CD4-positive, alpha-beta T cell treated with Interleukin-6 for 4 hours (primary cell): ENCODE results near the gene FAM149B1.

Source experiments
- DNase-seq: peaks from one replicate; pipeline ENCODE4 v3.0.0-alpha.2; 2020; ENCODE audit warnings: mixed read lengths

FAM149B1 gene

GRCh38 chr10:73182568-73182967 lies 14.6 kb downstream of the FAM149B1 start:
- DNase-seq: no peak

DNA sequence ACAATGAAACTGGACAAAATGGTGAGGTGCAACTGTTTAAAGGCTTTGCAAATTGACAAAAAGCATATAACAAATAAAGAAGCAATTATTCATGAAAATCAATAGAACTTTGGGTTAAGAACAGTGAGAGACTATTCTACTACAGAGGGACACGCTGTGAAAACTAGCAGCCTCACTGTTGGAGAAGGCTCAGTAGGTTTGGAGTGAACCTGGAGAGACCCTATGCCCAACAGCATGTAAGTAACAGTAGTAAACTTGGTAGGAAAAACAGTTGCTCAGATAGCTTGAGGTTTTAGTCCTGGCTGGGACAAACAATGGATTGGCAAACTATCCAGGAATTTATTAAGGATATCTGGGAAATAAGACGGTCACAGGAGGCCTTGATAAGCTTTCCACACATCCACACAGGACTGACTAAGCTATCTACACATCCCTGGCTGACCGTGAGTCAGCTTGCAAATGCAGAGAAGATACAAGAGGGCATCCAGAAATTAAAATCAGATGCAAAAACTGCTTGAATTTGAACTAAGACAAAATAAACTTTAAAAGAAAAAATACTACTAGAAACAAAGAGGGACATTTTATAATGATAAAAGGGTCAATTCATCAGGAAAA lies 15.9 kb downstream of the FAM149B1 start:
- DNase-seq: no peak

DNA sequence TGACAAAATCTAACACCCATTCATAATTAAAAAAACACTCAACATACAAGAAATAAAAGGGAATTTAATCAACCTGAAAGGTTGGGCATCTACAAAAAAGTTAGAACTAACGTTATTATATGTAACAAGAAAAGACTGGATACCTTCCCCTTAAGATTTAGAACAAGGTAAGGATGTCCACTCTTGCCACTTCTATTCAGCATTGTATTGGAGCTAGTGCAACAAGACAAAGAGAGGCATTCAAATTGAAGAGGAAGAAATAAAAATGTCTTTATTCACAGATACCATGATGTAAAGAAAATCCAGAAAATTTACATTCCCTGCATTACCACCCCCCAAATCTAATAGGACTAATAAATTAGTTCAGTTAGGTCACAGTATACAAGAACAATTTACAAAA lies 18.3 kb downstream of the FAM149B1 start:
- DNase-seq: no peak

DNA sequence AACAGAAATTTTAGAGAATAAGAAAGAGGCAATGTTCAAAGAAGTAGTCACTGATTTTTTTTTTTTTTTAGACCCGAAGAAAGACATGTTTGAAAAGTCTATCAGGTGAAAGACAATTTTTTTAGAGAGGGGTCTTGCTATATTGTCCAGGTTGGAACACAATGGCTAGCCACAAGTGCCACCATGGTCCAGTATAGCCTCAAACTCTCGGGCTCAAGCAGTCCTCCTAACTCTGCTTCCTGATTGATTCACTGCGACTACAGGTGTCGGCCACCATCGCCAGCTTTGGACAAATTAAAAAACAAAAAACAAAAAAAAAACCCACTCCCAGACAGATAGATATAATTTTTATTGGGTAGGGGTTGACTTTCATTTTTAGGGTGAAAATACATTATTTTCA lies 22.3 kb downstream of the FAM149B1 start:
- no peak for DNase-seq

DNA sequence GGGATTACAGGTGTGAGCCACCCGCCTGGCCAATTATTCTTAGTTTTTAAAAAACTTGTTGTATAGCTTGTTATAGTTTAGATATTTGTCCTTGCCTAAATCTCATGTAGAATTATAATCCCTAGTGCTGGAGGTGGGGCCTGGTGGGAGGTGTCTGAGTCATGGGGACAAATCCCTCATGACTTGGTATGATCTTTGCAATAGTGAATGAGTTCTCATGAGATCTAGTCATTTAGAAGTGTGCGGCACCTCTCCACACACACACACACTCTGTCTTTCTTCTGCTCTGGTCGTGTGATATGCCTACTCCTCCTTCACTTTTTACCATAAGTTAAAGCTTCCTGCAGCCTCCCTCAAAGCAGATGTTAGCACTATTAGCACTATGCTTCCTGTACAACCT lies 37.2 kb downstream of the FAM149B1 start:
- DNase-seq: no peak

DNA sequence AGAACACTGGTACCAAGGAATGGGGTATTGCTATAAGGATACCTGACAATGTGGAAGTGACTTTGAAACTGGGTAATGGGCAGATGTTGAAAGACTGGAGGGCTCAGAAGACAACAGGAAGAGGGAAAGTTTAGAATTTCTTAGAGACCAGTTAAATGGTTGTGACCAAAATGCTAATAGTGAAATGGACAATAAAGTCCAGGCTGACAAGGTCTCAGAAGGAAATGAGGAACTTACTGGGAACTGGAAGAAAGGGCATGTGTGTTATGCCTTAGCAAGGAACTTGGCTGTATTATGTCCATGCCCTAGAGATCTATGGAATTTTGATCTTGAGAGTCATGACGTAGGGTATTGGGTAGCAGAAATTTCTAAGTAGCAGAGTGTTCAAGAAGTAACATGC lies 38.0 kb downstream of the FAM149B1 start:
- DNase-seq: no peak

GRCh38 chr10:73206385-73206784 lies 38.5 kb downstream of the FAM149B1 start:
- no peak for DNase-seq

DNA sequence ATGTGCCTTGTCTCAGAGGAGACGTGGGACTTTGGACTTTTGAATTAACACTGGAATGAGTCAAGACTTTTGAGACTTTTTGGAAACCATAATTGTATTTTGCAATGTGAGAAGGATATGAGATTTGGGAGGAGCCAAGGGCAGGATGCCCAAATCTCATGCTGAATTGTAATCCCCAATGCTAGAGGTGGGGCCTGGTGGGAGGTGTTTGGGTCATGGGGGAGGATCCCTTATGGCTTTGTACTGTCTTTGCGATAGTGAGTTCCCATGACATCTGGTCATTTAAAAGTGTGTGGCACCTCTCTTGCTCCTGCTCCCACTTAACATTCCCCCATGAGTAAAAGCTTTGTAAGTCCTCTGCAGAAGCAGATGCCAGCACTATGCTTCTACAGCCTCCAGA lies 40.0 kb downstream of the FAM149B1 start:
- no peak for DNase-seq

DNA sequence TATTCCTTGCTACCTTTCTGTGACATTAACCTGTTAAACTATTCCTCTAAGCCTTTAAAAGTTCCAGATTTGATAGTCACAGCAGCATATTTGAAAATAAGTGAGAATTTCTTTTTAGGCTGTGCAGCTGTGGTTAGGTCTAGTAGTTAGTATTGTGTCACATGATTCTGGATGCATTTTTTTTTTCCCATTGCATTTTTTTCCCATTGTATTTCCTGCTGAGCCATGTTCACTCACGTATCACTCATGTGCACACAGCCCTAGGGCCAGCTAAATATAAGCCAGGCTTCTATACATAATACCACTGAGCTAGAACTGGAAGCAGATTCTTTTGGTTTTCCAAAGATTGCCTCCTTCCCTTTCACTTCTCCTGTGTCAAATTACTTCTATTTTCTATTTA lies 41.8 kb downstream of the FAM149B1 start:
- no peak for DNase-seq

GRCh38 chr10:73210395-73211105 lies 42.6 kb downstream of the FAM149B1 start:
- no peak for DNase-seq

DNA sequence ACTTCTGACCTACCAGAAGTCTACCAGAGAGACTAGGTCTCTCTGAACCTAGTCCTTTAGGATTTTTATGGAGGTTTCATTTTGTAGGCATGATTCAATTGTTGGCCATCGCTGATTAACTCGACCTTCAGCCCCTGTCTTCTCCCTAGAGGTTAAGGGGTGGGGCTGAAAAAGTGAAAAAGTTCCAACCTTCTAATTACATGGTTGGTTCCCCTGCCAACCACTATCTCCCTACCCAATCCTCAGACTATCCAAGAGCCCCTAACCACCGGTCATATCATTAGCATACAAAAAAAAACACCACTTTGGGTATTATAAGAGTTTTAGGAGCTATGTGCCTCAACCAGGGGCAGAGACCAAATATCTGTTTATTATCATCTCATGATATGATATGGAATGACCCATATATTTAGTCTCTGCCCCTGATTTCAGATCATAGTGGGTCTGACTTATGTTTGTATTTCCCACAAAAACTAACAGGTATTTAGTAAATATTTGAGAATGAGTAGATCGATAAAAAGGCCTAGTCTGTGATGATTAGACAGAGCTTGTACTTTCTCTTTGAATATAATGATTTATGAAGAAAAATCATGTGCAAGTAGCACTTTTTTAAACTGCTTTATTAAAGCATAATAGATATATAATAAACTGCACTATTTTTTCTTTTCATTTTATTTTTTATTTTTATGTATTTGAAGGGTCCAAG lies 43.3 kb downstream of the FAM149B1 start:
- DNase-seq: no peak

DNA sequence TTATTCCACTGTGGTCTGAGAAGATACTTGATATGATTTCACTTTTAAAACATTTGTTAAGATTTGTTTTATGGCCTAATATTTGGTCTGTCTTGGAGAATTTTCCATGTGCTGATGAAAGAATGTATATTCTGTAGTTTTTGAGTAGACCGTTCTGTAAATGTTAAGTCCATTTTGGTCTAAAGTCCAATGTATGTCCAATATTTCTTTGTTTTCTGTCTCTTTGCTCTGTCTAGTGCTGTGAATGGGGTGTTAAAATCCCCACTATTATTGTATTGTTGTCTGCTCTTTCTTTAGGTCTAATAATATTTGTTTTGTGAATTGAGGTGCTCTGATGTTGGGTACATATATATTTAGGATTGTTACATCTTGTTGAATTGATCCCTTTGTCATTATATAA lies 47.8 kb downstream of the FAM149B1 start:
- no peak for DNase-seq

- no peak for DNase-seq
Observed at GRCh38 chr10:73217628-73218027, 49.7 kb downstream of the FAM149B1 start.

DNA sequence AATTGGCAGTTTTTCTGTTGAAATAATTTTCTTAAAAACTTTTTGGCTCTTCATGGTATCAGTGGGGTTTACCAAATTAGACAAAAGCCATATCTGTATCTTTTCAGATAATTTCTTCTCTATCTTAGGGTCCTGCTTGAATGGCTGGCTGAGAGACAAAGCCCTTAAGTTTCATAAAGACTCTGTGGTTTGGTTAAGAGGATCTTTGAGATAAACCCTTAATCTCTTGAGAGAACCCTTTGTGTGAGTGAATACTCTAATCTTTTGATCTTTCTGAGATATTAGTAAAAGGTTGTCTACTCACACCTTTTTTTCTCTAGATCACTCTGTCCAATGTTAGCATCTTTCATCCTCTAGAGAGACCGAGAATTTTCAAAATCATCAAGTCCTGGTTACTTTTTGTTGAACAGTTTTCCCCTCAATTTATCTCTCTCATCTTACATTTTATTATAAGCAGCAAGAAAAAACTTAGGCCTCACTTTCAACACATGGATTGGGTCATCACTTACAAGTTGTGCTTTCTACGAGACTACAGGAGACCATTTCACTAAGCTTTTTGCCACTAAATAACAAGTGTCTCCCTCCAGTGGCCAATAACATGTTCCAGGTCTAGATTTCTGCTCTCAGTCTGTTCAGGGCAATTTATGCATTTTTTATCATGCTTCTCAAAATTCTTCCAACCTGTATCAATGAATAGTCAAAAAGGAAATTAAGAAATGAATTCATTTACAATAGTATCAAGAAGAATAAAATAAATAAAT lies 50.7 kb downstream of the FAM149B1 start:
- no peak for DNase-seq

- DNase-seq: no peak
Observed at GRCh38 chr10:73219384-73219783, 51.5 kb downstream of the FAM149B1 start.

GRCh38 chr10:73220989-73221388 lies 53.1 kb downstream of the FAM149B1 start:
- DNase-seq: no peak

DNA sequence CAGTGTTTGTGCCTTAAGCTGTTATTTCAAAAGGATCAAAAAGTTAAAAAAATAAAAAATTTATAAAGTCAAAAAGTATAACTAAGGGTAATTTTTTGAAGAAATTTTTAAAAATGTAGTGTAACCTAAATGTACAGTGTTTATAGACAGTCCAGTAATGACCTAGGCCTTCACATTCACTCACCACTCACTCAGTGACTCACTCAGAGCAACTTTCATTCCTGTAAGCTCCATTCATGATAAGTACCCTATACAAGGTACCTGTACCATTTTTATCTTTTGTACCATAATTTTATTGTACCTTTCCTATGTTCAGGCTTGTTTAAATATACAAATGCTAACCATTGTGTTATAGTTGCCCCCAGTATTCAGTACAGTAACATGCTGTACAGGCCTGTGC lies 57.6 kb downstream of the FAM149B1 start:
- DNase-seq: no peak

GRCh38 chr10:73226663-73227062 lies 58.7 kb downstream of the FAM149B1 start:
- no peak for DNase-seq

DNA sequence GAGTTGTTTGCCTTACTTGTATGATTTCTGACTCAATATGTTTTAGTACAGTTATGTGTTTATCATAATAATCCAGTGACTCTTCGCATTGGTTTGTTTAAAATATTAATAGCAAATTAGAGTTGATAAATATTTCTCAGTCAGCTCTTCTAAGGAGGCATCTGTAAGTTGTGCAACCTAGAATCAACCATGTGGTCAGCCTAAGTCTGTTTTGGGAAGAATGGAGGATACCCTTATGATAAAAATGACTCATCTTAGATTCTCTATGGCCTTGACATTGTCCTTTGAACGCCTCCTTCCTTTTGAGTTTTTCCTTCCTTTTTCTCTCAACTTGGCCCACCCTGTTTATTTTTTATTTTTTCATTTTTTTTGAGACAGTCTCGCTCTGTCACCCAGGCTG lies 60.3 kb downstream of the FAM149B1 start:
- DNase-seq: no peak

DNA sequence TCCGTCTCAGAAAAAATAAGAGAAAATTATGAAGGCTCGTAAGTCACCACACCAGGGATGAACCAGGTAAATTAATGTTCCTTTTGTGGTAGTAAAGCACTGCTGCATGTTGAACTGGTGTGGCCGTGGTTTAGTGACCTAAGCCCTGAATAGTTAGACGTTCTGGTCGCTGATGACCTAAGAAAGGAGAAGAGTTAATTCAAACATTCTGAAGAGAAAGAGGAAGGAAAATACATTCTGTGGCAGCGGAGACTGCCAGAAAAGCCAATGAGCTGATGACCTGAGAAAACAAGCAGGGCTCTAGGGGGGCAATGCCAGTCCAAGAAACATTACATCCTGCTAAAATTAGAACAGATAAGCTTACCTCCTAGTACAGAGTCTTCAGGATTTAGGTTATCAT lies 61.6 kb downstream of the FAM149B1 start:
- DNase-seq: no peak

- DNase-seq: no peak
Observed at GRCh38 chr10:73232887-73233286, 65.0 kb downstream of the FAM149B1 start.

DNA sequence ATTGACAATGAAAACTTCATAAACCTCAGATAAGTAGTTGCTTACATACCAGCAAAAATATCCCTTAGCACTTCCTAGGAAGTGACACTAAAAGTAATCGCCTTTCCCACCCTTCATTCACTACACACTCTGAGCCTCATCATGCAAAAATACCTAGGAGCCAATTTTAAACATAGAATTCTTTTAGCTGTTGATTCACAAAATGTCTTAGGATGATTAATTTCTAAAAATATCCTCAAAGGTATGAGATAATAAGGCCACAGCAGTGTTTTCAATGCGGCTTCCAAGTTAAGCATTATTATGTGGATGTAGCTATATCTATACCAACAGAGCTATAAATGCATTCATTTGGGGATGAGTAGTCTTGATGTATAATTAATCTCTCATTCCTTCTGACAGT lies 66.0 kb downstream of the FAM149B1 start:
- no peak for DNase-seq

- no peak for DNase-seq
Observed at GRCh38 chr10:73234695-73235094, 66.8 kb downstream of the FAM149B1 start.
